Measurements from ENCODE around the gene PTPRG.

PTPRG gene

GRCh38 chr3:61582846-61583245 lies 21.5 kb downstream of the PTPRG start:
- H3K4me3 ChIP-seq (replicated peaks; ENCODE audit: low read depth, low read length) = no peak overlapping the region
- no peak for TF ChIP-seq CTCF (IDR thresholded peaks at IDR 0.05; ENCODE audit: low read depth, low read length, missing control alignments)
- DNase-seq (ENCODE audit: extremely low read depth, low read depth) = no peak

- no peak overlapping the region for H3K4me3 ChIP-seq (replicated peaks; ENCODE audit: low read depth, low read length)
- TF ChIP-seq CTCF (IDR thresholded peaks at IDR 0.05; ENCODE audit: low read depth, low read length, missing control alignments) = no peak
- no peak for DNase-seq (ENCODE audit: extremely low read depth, low read depth)
Measured at GRCh38 chr3:61583890-61584875, 22.8 kb downstream of the PTPRG start.

DNA sequence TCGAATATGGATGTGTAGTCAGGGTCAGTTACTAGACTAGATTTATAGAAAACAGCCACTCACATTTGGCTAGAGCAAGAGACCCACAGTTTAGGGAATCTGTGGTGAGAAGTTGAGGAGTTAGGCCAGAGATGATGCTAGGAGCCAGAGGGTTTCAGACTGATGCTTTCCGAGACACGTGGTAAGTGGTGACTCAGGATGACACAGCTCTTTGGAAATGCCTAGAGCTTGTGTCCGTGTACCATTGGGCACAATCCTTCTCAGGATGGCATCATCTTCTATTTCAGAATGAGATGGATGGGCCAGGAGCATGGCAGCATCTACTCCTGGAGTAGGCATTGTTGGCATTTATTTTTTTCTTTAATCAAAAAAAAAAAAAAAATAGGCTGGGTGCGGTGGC lies 28.5 kb downstream of the PTPRG start:
- TF ChIP-seq CTCF (IDR thresholded peaks at IDR 0.05; ENCODE audit: low read depth, low read length, missing control alignments) = no peak
- DNase-seq (ENCODE audit: extremely low read depth, low read depth) = peak; percentile 43
- no peak overlapping the region for H3K4me3 ChIP-seq (replicated peaks; ENCODE audit: low read depth, low read length)

- no peak for DNase-seq (ENCODE audit: extremely low read depth, low read depth)
- H3K4me3 ChIP-seq (replicated peaks; ENCODE audit: low read depth, low read length) = no peak overlapping the region
- no peak for TF ChIP-seq CTCF (IDR thresholded peaks at IDR 0.05; ENCODE audit: low read depth, low read length, missing control alignments)
Measured at GRCh38 chr3:61591300-61591699, 29.9 kb downstream of the PTPRG start.

GRCh38 chr3:61593446-61594029 lies 32.2 kb downstream of the PTPRG start:
- no peak overlapping the region for H3K4me3 ChIP-seq (replicated peaks; ENCODE audit: low read depth, low read length)
- DNase-seq (ENCODE audit: extremely low read depth, low read depth) = no peak
- TF ChIP-seq CTCF (IDR thresholded peaks at IDR 0.05; ENCODE audit: low read depth, low read length, missing control alignments) = no peak

DNA sequence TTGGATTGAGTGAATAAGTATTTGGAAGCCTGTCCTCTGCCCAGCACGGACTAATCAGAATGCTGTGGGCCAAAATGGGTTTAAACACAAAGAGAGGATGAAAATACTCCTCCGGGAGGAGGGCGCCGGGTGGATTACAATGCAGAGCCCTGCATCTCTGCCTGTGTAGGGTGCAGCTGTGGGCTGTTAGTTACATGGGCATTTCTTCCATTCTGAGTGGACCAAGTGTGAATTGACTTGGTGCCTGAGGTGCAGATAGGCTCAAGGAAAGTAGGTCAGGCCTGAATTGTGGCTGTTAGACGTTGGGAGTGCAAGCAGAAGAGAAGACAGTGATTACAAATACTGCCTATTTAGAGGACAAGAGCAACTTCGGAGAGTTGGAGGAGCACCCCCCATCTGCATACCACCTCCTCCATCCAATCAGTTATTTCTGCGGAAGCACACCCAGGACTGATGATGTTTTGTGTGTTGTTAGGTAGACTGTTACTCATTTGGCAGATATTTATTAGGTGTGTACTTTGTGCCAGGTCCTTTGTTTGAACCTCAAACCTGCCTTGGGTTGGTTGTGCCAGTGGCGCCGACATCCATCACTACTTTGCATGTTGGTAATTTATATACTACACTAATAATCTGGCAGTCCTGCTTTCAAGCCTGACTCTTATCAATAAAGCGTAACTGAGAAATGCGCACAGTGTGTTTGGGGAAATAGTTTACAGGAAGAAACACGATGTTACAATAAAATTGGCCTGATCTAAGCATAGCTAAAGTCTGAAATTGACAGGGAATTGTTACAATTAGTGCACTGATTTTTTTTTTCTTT lies 33.0 kb downstream of the PTPRG start:
- no peak overlapping the region for H3K4me3 ChIP-seq (replicated peaks; ENCODE audit: low read depth, low read length)
- TF ChIP-seq CTCF (IDR thresholded peaks at IDR 0.05; ENCODE audit: low read depth, low read length, missing control alignments) = no peak
- no peak for DNase-seq (ENCODE audit: extremely low read depth, low read depth)
